SK-N-MC (cell line): ENCODE results near the gene AQR.
"Not testable (repeated sequence)": the region's sequence is repeated elsewhere in the genome, so short reads cannot be mapped to it uniquely, and the experiment has no call there.

Source experiments
- DNase-seq: peaks from one replicate; pipeline ENCODE4 v3.0.0-alpha.2; 2011; ENCODE audit warnings: low read depth, low spot score
- H3K27ac ChIP-seq: fragments of 200-600 bp; sonication (generic); 2 replicates; pipeline ENCODE4 v1.5.1; 2016; ENCODE audit warnings: mixed run types
- H3K36me3 ChIP-seq: fragments of 200-600 bp; sonication (generic); 2 replicates; pipeline ENCODE4 v1.6.1; 2017; ENCODE audit warnings: antibody characterized with exemption, low read length, mixed read lengths; ENCODE audit not compliant: insufficient read depth
- H3K4me3 ChIP-seq: fragments of 200-600 bp; sonication (generic); 2 replicates; pipeline ENCODE4 v1.5.1; 2016
- H3K9ac ChIP-seq: fragments of 200-600 bp; sonication (generic); 2 replicates; pipeline ENCODE4 v1.8.0; 2017; ENCODE audit warnings: mixed run types, mixed read lengths; ENCODE audit not compliant: insufficient read length
- H3K9me3 ChIP-seq: fragments of 200-600 bp; sonication (generic); 2 replicates; pipeline ENCODE4 v1.6.1; 2017; ENCODE audit warnings: low read depth, mild to moderate bottlenecking, antibody characterized with exemption, low read length, moderate library complexity, mixed read lengths
- EZH2 ChIP-seq: fragments of 200-600 bp; sonication (generic); IDR thresholded peaks from one replicate; pipeline ENCODE4 v1.6.1; 2017; ENCODE audit warnings: antibody characterized with exemption
- FOXP2 ChIP-seq: optimal IDR thresholded peaks from 2 replicates; pipeline ENCODE3; 2011; ENCODE audit warnings: mild to moderate bottlenecking, moderate library complexity; ENCODE audit not compliant: insufficient read depth; ENCODE audit errors: extremely low read length, control extremely low read depth
- POLR2AphosphoS5 ChIP-seq: IDR thresholded peaks from 2 replicates; pipeline ENCODE4 v1.6.1; 2012; ENCODE audit warnings: mild to moderate bottlenecking, low read depth, low read length, borderline replicate concordance

Gene AQR

GRCh38 chr15:34837246-34838016 lies 132.1 kb downstream of the AQR start:
- no peaks in the 10 kb centered on the region; the same call in 1 of the 2 replicates for H3K9me3 ChIP-seq
- TF ChIP-seq EZH2 (no peak), FOXP2 (no peak), POLR2AphosphoS5 (no peak)
- H3K36me3 ChIP-seq, result no peaks in the 10 kb centered on the region
- DNase-seq, result no peak
- H3K4me3 ChIP-seq, result no peak overlapping the region
- no peak overlapping the region for H3K27ac ChIP-seq
- no peak overlapping the region for H3K9ac ChIP-seq

- Histone ChIP-seq H3K9me3 (no peaks in the 10 kb centered on the region), H3K9ac (no peak overlapping the region), H3K27ac (no peak overlapping the region), H3K4me3 (no peak overlapping the region), H3K36me3 (no peaks in the 10 kb centered on the region)
- no peak for DNase-seq
- no peak for TF ChIP-seq POLR2AphosphoS5
- TF ChIP-seq EZH2, result no peak
- no peak for TF ChIP-seq FOXP2
These were observed 141.2 kb downstream of the AQR start for GRCh38 chr15:34828145-34828911.

GRCh38 chr15:34821831-34822230 lies 147.7 kb downstream of the AQR start:
- Histone ChIP-seq H3K27ac (no peak overlapping the region), H3K36me3 (no peaks in the 10 kb centered on the region), H3K4me3 (no peak overlapping the region), H3K9ac (no peak overlapping the region), H3K9me3 (no peaks in the 10 kb centered on the region)
- TF ChIP-seq EZH2 (no peak), FOXP2 (no peak), POLR2AphosphoS5 (no peak)
- no peak for DNase-seq

GRCh38 chr15:34820110-34820509 lies 149.4 kb downstream of the AQR start:
- no peak for DNase-seq
- no peak overlapping the region for H3K9ac ChIP-seq
- no peak overlapping the region for H3K27ac ChIP-seq

GRCh38 chr15:34818526-34818925 lies 151.0 kb downstream of the AQR start:
- Histone ChIP-seq H3K4me3 (no peak overlapping the region), H3K9me3 (no peaks in the 10 kb centered on the region), H3K9ac (no peak overlapping the region), H3K36me3 (no peaks in the 10 kb centered on the region), H3K27ac (no peak overlapping the region)
- TF ChIP-seq POLR2AphosphoS5 (no peak), EZH2 (no peak), FOXP2 (no peak)
- DNase-seq, result no peak

More at GRCh38 chr15:34820110-34820509, 149.4 kb downstream of the AQR start:
- Histone ChIP-seq H3K9me3 (no peaks in the 10 kb centered on the region), H3K4me3 (no peak overlapping the region), H3K36me3 (no peaks in the 10 kb centered on the region)
- TF ChIP-seq EZH2 (no peak), FOXP2 (no peak), POLR2AphosphoS5 (no peak)

GRCh38 chr15:34815836-34816235 lies 153.7 kb downstream of the AQR start:
- no peak for TF ChIP-seq POLR2AphosphoS5
- no peak for TF ChIP-seq EZH2
- TF ChIP-seq FOXP2, result no peak
- H3K9ac ChIP-seq, result no peak overlapping the region
- no peak for DNase-seq
- H3K27ac ChIP-seq, result no peak overlapping the region
- H3K4me3 ChIP-seq, result no peak overlapping the region
- H3K36me3 ChIP-seq, result no peaks in the 10 kb centered on the region
- H3K9me3 ChIP-seq, result no peaks in the 10 kb centered on the region

- Histone ChIP-seq H3K4me3 (no peak overlapping the region), H3K36me3 (no peaks in the 10 kb centered on the region), H3K9ac (no peak overlapping the region), H3K9me3 (no peaks in the 10 kb centered on the region), H3K27ac (no peak overlapping the region)
- no peak for TF ChIP-seq EZH2
- TF ChIP-seq POLR2AphosphoS5, result no peak
- TF ChIP-seq FOXP2, result no peak
- DNase-seq, result no peak
These were observed 155.9 kb downstream of the AQR start for GRCh38 chr15:34813446-34814190.

GRCh38 chr15:34812868-34813365 lies 156.6 kb downstream of the AQR start:
- H3K9me3 ChIP-seq, H3K4me3 ChIP-seq, H3K9ac ChIP-seq, DNase-seq, H3K36me3 ChIP-seq, H3K27ac ChIP-seq: not testable (repeated sequence)
